ENCODE measurements around the gene ZNF579. TPM values are rescaled to one million over a fixed set of nuclear protein-coding genes. Genes with fewer than 3 reads are reported as not detected.

The ZNF579 gene
- total RNA-seq, 1 experiment from 2014 or later: 19.9 TPM

GRCh38 chr19:55599842-55600661, 19.4 kb upstream of the ZNF579 start, which contains the start of gene ZNF524:
ZNF524 (plus strand) TSS chr19:55600288; CDS start chr19:55602113, 1,825 bp downstream.
- H2BK120ac ChIP-seq (ENCODE audit: low read depth, low read length, poor library complexity, severe bottlenecking): peak within 1 kb of the TSS; percentile 98
- peak within 1 kb of the TSS; percentile 98 for H4K5ac ChIP-seq (ENCODE audit: insufficient read length, low read depth, low read length)
- peaks cover 4% of the 10 kb centered on the region for H3K23me2 ChIP-seq (ENCODE audit: insufficient read length, low read depth, low read length, poor library complexity, severe bottlenecking)
- H4K8ac ChIP-seq (replicated peaks; ENCODE audit: insufficient read length, low read depth, low read length): peak within 1 kb of the TSS; percentile 86
- H3K36me3 Mint-ChIP-seq (ENCODE audit: insufficient read depth in 1 of 3, low read depth in 3 of 3): peaks cover 21 to 27% (median 24%) of the 10 kb centered on the region in 3 experiments; a peak in 6 of 7 replicates
- DNase-seq: peak; percentile 91
- H3K4me3 Mint-ChIP-seq: peak within 1 kb of the TSS; percentile 95 to 96
- H3K4me1 ChIP-seq (ENCODE audit: insufficient read depth, low read length): peaks cover 2% of the 10 kb centered on the region; the same call in 1 of the 2 replicates
- no peaks in the 10 kb centered on the region for H3K9me3 ChIP-seq (ENCODE audit: control insufficient read depth, low read depth, low read length)
- no peaks in the 10 kb centered on the region for H3K27me3 ChIP-seq (ENCODE audit: insufficient read depth, low read length)
- peaks cover 2 to 4% of the 10 kb centered on the region in 2 experiments; a peak in 2 of 5 replicates for H3K9me3 Mint-ChIP-seq
- H2BK20ac ChIP-seq (ENCODE audit: low read depth, low read length, poor library complexity, severe bottlenecking): no peak within 1 kb of the TSS
- H3K56ac ChIP-seq (ENCODE audit: insufficient read length, low read depth, low read length): peak within 1 kb of the TSS; percentile 90
- peak within 1 kb of the TSS; percentile 98 for H3K9ac ChIP-seq (ENCODE audit: extremely low read depth, insufficient read length, low read length)
- peak within 1 kb of the TSS; percentile 98 for H2BK5ac ChIP-seq (ENCODE audit: insufficient read length, low read length)
- H4K20me1 ChIP-seq (ENCODE audit: control insufficient read depth, insufficient read depth, insufficient read length): no peaks in the 10 kb centered on the region
- H3K4me1 Mint-ChIP-seq: peaks cover 29 to 39% of the 10 kb centered on the region in 2 experiments
- no peak within 1 kb of the TSS for H3K23ac ChIP-seq (ENCODE audit: insufficient read length, low read depth, low read length)
- H3T11ph ChIP-seq (ENCODE audit: low read length): peak within 1 kb of the TSS; percentile 94
- WGBS (ENCODE audit: extremely low coverage, insufficient read length, low lambda C conversion rate): no CpG with 5 or more reads among the region's 97 CpGs
- no peak within 1 kb of the TSS for H2AK5ac ChIP-seq (ENCODE audit: insufficient read length, low read length)
- H2BK12ac ChIP-seq (ENCODE audit: insufficient read length, low read depth, low read length): peak within 1 kb of the TSS; percentile 93
- H3K27me3 Mint-ChIP-seq (ENCODE audit: low read depth): no peaks in the 10 kb centered on the region
- H2AFZ ChIP-seq (ENCODE audit: low read length): no peak within 1 kb of the TSS
- H2BK15ac ChIP-seq (ENCODE audit: low read depth, low read length): no peak within 1 kb of the TSS
- peak within 1 kb of the TSS; percentile 100 for H3K14ac ChIP-seq (ENCODE audit: insufficient read depth, low read length)
- peak within 1 kb of the TSS; percentile 95 for H3K27ac ChIP-seq (ENCODE audit: insufficient read length, low read depth, low read length)
- no peak within 1 kb of the TSS; the same call in 1 of the 2 replicates for H3K4ac ChIP-seq (ENCODE audit: low read depth, low read length)
- no peaks in the 10 kb centered on the region for H3K79me1 ChIP-seq (ENCODE audit: insufficient read depth, low read depth, low read length, poor library complexity, severe bottlenecking)
- peak within 1 kb of the TSS; percentile 100 for H3K27ac Mint-ChIP-seq
- peak within 1 kb of the TSS; percentile 100 for H3K18ac ChIP-seq (ENCODE audit: insufficient read length, low read depth, low read length)
- H3K79me2 ChIP-seq (ENCODE audit: insufficient read depth, low read length): no peaks in the 10 kb centered on the region
- H4K91ac ChIP-seq (ENCODE audit: insufficient read length, low read depth, low read length): no peak within 1 kb of the TSS
- TF ChIP-seq, protein P1, sequence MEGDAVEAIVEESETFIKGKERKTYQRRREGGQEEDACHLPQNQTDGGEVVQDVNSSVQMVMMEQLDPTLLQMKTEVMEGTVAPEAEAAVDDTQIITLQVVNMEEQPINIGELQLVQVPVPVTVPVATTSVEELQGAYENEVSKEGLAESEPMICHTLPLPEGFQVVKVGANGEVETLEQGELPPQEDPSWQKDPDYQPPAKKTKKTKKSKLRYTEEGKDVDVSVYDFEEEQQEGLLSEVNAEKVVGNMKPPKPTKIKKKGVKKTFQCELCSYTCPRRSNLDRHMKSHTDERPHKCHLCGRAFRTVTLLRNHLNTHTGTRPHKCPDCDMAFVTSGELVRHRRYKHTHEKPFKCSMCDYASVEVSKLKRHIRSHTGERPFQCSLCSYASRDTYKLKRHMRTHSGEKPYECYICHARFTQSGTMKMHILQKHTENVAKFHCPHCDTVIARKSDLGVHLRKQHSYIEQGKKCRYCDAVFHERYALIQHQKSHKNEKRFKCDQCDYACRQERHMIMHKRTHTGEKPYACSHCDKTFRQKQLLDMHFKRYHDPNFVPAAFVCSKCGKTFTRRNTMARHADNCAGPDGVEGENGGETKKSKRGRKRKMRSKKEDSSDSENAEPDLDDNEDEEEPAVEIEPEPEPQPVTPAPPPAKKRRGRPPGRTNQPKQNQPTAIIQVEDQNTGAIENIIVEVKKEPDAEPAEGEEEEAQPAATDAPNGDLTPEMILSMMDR (conservative IDR thresholded peaks at IDR 0.05): no peak
- peak within 1 kb of the TSS; percentile 75 for H3K4me2 ChIP-seq (ENCODE audit: insufficient read depth, insufficient read length, low read length)

Measured in H9 (cell line).